Fibroblast of lung (primary cell): ENCODE measurements around the gene GPX7.

ENCODE experiments used
- EZH2 ChIP-seq: IDR thresholded peaks from 2 replicates; pipeline ENCODE4 v1.5.1; 2012; ENCODE audit warnings: low read length, control low read depth, mild to moderate bottlenecking; ENCODE audit errors: missing control alignments
- TF ChIP-seq, protein P1 (sequence below), 2 donors: IDR thresholded peaks in 1 of 2; conservative IDR thresholded peaks in 1 of 2; 1 replicate in 1 of 2; 2 replicates in 1 of 2; pipeline ENCODE4 v1.5.1; 2011 to 2012; ENCODE audit warnings: low read length in 2 of 2, control low read depth in 1 of 2, inconsistent platforms in 1 of 2, low read depth in 1 of 2, mild to moderate bottlenecking in 1 of 2

DNA sequence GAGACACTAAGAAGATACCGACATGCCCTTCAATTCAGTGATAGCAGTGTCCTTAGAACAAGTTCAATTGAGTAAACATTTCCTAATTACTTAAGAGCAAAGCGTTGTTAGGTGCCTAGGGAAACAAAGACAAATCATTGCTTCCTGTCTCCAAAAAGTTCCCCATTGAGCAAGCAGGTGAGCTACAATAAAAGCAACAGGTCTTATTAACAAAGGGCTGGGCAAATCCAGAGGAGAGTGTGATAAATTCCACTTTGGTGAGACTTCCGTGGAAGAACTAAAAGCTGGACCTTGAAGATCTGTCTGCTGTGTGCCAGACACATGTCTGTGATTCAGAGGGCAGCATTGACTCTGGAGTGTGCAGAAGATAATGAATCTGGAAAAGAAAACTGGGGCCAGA lies 47.4 kb upstream of the GPX7 start:
- TF ChIP-seq, protein P1, sequence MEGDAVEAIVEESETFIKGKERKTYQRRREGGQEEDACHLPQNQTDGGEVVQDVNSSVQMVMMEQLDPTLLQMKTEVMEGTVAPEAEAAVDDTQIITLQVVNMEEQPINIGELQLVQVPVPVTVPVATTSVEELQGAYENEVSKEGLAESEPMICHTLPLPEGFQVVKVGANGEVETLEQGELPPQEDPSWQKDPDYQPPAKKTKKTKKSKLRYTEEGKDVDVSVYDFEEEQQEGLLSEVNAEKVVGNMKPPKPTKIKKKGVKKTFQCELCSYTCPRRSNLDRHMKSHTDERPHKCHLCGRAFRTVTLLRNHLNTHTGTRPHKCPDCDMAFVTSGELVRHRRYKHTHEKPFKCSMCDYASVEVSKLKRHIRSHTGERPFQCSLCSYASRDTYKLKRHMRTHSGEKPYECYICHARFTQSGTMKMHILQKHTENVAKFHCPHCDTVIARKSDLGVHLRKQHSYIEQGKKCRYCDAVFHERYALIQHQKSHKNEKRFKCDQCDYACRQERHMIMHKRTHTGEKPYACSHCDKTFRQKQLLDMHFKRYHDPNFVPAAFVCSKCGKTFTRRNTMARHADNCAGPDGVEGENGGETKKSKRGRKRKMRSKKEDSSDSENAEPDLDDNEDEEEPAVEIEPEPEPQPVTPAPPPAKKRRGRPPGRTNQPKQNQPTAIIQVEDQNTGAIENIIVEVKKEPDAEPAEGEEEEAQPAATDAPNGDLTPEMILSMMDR (conservative IDR thresholded peaks at IDR 0.05 in 1 of 2, IDR thresholded peaks at IDR 0.05 in 1 of 2; ENCODE audit: low read depth in 1 of 2, low read length in 2 of 2), result no peak
- TF ChIP-seq EZH2, result no peak
